ENCODE data around the gene SRL. TPM values are rescaled to one million over a fixed set of nuclear protein-coding genes. Genes with fewer than 3 reads are reported as not detected.

The SRL gene
- total RNA-seq, 1 experiment from 2014 or later = not detected

- no peaks in the 10 kb centered on the region for H3K36me3 ChIP-seq (ENCODE audit: low read depth, low read length)
- H3K4me2 ChIP-seq (ENCODE audit: low read length) = no peak overlapping the region
- TF ChIP-seq EZH2 (IDR thresholded peaks at IDR 0.05; ENCODE audit: low read length, unreplicated experiment) = no peak
- TF ChIP-seq EZH2phosphoT487 (IDR thresholded peaks at IDR 0.05; ENCODE audit: borderline replicate concordance, low read length) = no peak
- TF ChIP-seq, protein P1, sequence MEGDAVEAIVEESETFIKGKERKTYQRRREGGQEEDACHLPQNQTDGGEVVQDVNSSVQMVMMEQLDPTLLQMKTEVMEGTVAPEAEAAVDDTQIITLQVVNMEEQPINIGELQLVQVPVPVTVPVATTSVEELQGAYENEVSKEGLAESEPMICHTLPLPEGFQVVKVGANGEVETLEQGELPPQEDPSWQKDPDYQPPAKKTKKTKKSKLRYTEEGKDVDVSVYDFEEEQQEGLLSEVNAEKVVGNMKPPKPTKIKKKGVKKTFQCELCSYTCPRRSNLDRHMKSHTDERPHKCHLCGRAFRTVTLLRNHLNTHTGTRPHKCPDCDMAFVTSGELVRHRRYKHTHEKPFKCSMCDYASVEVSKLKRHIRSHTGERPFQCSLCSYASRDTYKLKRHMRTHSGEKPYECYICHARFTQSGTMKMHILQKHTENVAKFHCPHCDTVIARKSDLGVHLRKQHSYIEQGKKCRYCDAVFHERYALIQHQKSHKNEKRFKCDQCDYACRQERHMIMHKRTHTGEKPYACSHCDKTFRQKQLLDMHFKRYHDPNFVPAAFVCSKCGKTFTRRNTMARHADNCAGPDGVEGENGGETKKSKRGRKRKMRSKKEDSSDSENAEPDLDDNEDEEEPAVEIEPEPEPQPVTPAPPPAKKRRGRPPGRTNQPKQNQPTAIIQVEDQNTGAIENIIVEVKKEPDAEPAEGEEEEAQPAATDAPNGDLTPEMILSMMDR (conservative IDR thresholded peaks at IDR 0.05; ENCODE audit: low read depth, low read length) = no peak
- no peaks in the 10 kb centered on the region for H3K27me3 ChIP-seq (ENCODE audit: low read length)
- H3F3A ChIP-seq (ENCODE audit: low read length, unreplicated experiment) = no peaks in the 10 kb centered on the region
- POLR2A ChIA-PET (ENCODE audit: unreplicated experiment) = no interaction called here
- CTCF ChIA-PET = no interaction called here
- no peaks in the 10 kb centered on the region for H3K4me1 ChIP-seq (ENCODE audit: insufficient read depth, low read length)
- intact Hi-C loops (cut with micrococcal nuclease) = no loop called here
- ATAC-seq = no peak
- no peak overlapping the region for H3K27ac ChIP-seq (ENCODE audit: low read length)
- no peaks in the 10 kb centered on the region for H3K9me2 ChIP-seq (replicated peaks; ENCODE audit: low read length)
- H3K9me3 ChIP-seq (ENCODE audit: low read length) = no peaks in the 10 kb centered on the region
- BruUV-seq (replicated peaks) = no TSS peak
- no peak overlapping the region for H3K4me3 ChIP-seq (ENCODE audit: low read length)
- no peak overlapping the region for H2AFZ ChIP-seq (ENCODE audit: low read length)
- no peaks in the 10 kb centered on the region for H3K79me2 ChIP-seq (ENCODE audit: low read length)
- H4K20me1 ChIP-seq (ENCODE audit: low read length) = no peaks in the 10 kb centered on the region
- DNase-seq = no peak
- H3K9ac ChIP-seq (ENCODE audit: low read length) = no peak overlapping the region
Observed at GRCh38 chr16:4277987-4278513, 36.2 kb upstream of the SRL start.

DNA sequence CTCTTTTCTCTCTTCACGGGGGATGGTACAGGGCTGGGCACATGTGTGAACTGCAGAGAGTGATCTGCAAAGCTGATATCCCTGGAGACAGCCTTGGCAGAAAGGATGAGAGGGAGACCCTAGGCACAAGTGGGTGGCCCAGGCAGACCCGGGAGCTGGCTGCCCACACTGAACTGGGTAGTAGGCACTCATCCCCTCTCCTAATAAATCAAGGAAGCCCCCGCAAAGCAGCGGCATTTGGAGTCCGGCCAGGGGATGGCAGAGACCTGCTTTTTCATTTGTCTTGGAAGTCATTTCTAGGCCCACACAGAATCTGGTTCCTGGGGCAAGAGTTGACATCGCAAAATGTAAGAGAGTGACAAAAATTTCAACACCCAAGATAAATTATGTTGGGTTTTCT, 34.0 kb upstream of the SRL start:
- H3K36me3 ChIP-seq (ENCODE audit: low read depth, low read length) = no peaks in the 10 kb centered on the region
- H3K9ac ChIP-seq (ENCODE audit: low read length) = no peak overlapping the region
- DNase-seq (no peak), ATAC-seq (no peak)
- no peaks in the 10 kb centered on the region for H3K27me3 ChIP-seq (ENCODE audit: low read length)
- no peaks in the 10 kb centered on the region for H3F3A ChIP-seq (ENCODE audit: low read length, unreplicated experiment)
- POLR2A ChIA-PET (ENCODE audit: unreplicated experiment) = no interaction called here
- no peaks in the 10 kb centered on the region for H3K9me2 ChIP-seq (replicated peaks; ENCODE audit: low read length)
- H3K79me2 ChIP-seq (ENCODE audit: low read length) = peaks cover 15% of the 10 kb centered on the region
- H3K4me2 ChIP-seq (ENCODE audit: low read length) = no peak overlapping the region
- no peaks in the 10 kb centered on the region for H4K20me1 ChIP-seq (ENCODE audit: low read length)
- no peaks in the 10 kb centered on the region for H3K9me3 ChIP-seq (ENCODE audit: low read length)
- H3K27ac ChIP-seq (ENCODE audit: low read length) = no peak overlapping the region
- TF ChIP-seq EZH2phosphoT487 (IDR thresholded peaks at IDR 0.05; ENCODE audit: borderline replicate concordance, low read length) (no peak), EZH2 (IDR thresholded peaks at IDR 0.05; ENCODE audit: low read length, unreplicated experiment) (no peak)
- TF ChIP-seq, protein P1 (conservative IDR thresholded peaks at IDR 0.05; ENCODE audit: low read depth, low read length) = no peak
- peaks cover 8% of the 10 kb centered on the region for H3K4me1 ChIP-seq (ENCODE audit: insufficient read depth, low read length)
- no TSS peak for BruUV-seq (replicated peaks)
- no peak overlapping the region for H3K4me3 ChIP-seq (ENCODE audit: low read length)
- intact Hi-C loops (cut with micrococcal nuclease) = no loop called here
- CTCF ChIA-PET = no interaction called here
- H2AFZ ChIP-seq (ENCODE audit: low read length) = no peak overlapping the region

- ChIA-PET CTCF (interaction anchor here (1.4 kb wide), 1 partner anchor 20 kb away, joined by 4 read pairs; no protein-coding TSS in a partner anchor), POLR2A (ENCODE audit: unreplicated experiment) (interaction anchor here (0.6 kb wide), 1 partner anchor 41 kb away, joined by 3 read pairs; no protein-coding TSS in a partner anchor)
- intact Hi-C loops (cut with micrococcal nuclease) = loop anchor here (5.0 kb wide), 1 partner anchor 43 kb away; the partner anchor contains the start of gene GLIS2
- Histone ChIP-seq H3K4me1 (ENCODE audit: insufficient read depth, low read length) (peaks cover 15% of the 10 kb centered on the region), H3K9me2 (replicated peaks; ENCODE audit: low read length) (no peaks in the 10 kb centered on the region), H2AFZ (ENCODE audit: low read length) (peak overlapping the region; percentile 80), H3K27ac (ENCODE audit: low read length) (peak overlapping the region; percentile 67), H3K4me2 (ENCODE audit: low read length) (peak overlapping the region; percentile 97), H3K4me3 (ENCODE audit: low read length) (peak overlapping the region; percentile 90), H3K9me3 (ENCODE audit: low read length) (no peaks in the 10 kb centered on the region), H3K79me2 (ENCODE audit: low read length) (peaks cover 35% of the 10 kb centered on the region), H3K36me3 (ENCODE audit: low read depth, low read length) (no peaks in the 10 kb centered on the region), H3K27me3 (ENCODE audit: low read length) (no peaks in the 10 kb centered on the region), H4K20me1 (ENCODE audit: low read length) (no peaks in the 10 kb centered on the region), H3K9ac (ENCODE audit: low read length) (peak overlapping the region; percentile 78), H3F3A (ENCODE audit: low read length, unreplicated experiment) (no peaks in the 10 kb centered on the region)
- ATAC-seq = peak; percentile 49
- BruUV-seq (replicated peaks) = no TSS peak
- TF ChIP-seq, protein P1 (conservative IDR thresholded peaks at IDR 0.05; ENCODE audit: low read depth, low read length) = no peak
- TF ChIP-seq EZH2 (IDR thresholded peaks at IDR 0.05; ENCODE audit: low read length, unreplicated experiment) (no peak), EZH2phosphoT487 (IDR thresholded peaks at IDR 0.05; ENCODE audit: borderline replicate concordance, low read length) (no peak)
- DNase-seq = peak; percentile 53
Observed at GRCh38 chr16:4273858-4274311, 32.0 kb upstream of the SRL start.

All from PC-3 (cell line).